NCI-H226 (cell line): ENCODE measurements around the gene ARPC5L.
A peak's percentile ranks its signal among the peaks of the same experiment; 100 is the strongest.
"Not testable (repeated sequence)": the region's sequence is repeated elsewhere in the genome, so short reads cannot be mapped to it uniquely, and the experiment has no call there.

Experiments used
- DNase-seq: peaks from one replicate; pipeline ENCODE4 v3.0.0-alpha.2; 2015

ARPC5L gene

DNA sequence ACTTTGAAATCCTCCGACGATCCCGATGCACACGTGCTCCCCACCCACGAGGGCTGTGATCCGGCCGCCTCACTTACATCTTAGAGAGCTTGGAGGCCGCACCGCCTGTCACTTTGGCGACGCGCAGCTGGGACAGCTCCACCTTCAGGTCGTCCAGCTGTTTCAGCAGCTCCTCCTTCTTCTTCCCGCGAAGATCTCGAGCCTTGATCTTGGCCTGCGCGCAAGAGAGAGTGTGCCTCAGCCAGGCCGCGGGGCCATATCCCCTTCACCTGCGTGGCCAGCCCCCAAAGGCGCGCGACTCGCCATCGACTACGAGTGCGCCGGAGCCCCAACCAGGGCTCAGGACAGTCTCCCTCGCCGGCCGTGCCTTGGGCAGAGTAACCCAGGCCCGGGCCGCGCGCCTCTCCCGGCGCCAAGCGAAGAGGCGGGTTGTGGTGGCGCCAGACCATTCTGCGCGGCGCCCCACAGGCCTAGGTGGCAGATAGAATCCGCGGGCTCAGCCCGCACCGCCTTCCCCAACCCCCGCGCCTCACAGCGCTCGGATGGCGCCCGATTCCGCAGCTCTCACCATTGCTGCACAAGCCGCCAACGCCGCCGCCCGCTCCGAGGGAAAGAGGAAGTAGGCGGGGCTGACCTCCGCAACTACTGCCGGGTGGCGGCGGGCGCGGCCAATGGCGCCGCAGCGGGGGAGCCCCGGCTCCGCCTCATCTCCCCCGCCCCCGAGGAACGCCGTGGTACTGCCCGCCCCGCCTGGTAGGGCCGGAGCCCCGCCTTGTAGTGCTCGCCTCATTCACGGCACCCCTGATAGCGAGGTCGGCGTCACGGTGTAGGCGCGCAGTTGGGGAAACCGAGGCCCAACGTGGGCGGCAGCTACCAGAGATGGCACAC lies at the start of gene ARPC5L, which contains the start of gene RPL35:
ARPC5L (plus strand) TSS at position 789 of the 888 bp plus-strand sequence. CDS start 7,161 bp downstream, outside the sequence.
RPL35 (minus strand) TSS at position 616 of the 888 bp plus-strand sequence; CDS start at position 571, 45 bp downstream.
- peak; percentile 89 for DNase-seq

DNA sequence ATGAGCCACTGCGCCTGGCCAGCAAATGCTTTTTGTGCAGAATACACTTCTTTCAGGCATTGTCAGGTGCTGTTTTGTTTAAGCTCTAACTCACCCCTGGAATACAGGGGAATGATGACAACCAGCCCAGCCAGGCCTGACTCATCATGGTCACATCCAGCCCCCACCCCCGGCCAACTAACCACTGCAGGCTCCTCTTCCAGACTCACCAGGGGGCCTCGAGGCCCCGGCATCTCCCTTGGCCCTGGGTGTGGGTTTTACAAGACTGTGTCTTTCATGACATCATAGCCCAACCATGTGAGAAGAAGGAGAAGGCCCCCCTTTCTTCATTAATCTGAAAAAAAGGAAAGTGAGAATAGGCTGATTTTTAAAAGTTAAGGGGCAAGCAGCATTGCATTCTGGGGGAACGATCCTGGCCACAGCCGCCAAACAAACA lies 49.5 kb upstream of the ARPC5L start:
- peak; percentile 89 for DNase-seq

DNA sequence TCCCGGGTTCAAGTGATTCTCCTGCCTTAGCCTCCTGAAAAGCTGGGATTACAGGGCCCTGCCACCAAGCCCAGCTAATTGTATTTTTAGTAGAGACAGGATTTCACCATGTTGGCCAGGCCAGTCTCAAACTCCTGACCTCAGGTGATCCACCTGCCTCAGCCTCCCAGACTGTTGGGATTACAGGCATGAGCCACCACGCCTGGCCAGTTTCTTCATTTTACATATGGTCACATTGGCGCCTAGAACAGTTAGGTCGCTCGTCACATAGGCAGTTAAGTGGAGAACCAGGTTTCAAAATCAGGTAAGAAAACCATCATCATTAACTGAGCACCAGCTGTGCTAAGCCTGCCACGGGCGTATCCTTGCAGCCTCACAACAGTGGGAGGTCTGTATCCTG lies 48.9 kb upstream of the ARPC5L start:
- no peak for DNase-seq

GRCh38 chr9:124813501-124814163 lies 48.3 kb upstream of the ARPC5L start:
- DNase-seq = no peak

DNA sequence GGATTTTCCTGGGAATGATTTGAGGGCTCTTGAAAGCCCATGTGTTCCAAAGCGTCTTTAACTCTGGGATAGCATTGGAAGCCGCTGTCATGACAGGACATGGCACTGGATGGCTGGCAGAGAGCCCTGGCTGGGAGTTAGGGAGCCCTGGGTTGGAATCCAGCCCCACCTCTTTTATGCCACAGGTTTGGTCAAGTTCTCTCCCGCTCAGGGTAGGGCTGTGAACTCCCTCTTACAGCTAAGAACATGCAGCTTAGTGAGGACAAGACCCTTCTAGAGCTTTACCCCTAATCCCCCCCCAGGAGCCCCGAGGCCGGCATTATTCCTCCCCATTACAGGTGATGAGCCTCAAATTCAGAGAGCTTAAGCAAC lies 47.8 kb upstream of the ARPC5L start:
- DNase-seq = no peak

DNA sequence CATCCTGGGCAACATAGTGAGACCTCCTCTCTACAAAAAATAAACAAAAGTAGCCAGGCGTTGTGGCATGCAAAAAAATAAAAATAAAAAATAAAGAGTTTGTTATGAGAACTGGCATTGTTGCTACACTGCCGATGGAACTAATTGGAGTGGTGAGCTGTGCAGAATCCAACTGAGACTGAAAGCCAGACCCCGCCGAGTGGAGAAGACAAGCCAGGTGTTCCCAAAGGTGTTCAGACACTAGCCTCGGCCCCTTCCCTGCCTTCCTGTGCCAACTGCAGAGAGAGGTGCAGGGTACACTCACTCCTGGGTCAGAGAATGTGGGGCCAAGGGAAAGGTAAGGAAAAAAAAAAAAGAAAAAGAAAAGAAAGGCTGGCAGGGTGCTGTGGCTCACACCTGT lies 46.3 kb upstream of the ARPC5L start:
- DNase-seq = no peak

GRCh38 chr9:124818431-124819281 lies 43.3 kb upstream of the ARPC5L start:
- peak; percentile 72 for DNase-seq

DNA sequence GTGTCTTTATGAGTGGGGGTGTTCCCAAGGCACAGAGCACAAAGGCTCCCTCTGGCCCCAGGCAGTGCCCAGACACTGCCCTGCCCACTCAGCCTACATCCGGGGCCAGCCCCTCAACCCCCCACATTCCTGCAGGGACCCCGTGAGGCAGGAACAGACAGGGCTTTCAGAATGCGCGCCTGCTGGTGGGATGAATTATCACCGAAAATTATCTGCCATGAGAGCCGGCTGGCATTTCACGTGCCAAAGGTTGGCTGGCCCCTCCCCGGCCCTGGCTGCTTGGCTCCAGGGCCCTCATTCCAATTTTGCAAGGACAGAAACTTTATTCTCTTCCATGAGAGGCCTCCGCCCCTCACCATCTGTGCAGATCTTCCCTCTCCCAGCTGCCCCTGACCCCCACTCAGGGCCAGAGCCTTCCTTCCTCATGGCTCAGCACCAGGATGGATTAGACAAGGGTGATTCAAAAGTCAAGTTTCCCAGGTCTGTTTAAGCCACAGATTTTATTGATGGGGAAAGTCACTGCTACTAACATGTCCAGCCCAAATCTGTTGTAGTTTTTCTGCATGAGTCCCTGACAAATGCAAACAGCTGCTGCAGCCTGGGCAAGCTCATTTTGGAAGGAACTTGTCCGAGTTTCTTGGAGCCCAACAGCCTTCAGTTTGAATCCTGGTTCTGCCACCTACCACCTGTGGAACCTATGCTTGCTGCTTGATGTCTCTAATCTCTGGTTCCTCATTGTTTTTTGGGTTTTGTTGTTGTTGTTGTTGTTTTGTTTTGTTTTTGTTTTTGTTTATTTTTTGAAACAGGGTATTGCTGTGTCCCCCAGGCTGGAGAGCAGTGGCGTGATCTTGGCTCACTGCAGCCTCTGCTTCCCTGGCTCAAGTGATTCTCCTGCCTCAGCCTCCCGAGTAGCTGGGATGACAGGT lies 41.0 kb upstream of the ARPC5L start:
- no peak for DNase-seq

GRCh38 chr9:124828489-124829333 lies 33.2 kb upstream of the ARPC5L start:
- no peak for DNase-seq

DNA sequence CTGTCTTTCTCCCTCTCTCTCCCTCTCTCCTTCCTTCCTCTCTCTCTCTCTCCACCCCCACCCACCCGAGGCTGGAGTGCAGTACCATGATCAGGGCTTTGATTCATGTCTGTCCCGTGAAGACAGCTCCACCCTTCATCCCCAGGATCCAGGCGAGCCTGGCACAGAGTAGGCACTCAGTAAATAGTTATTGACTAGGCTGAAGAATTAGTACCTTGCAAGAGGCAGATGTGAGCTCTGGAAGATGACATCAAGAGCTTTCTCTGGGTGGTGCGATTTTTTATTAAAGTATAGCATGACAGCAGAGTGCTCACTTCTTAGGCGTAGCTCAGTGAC lies 32.6 kb upstream of the ARPC5L start:
- no peak for DNase-seq

GRCh38 chr9:124830593-124830992 lies 31.3 kb upstream of the ARPC5L start:
- no peak for DNase-seq

- DNase-seq = no peak
Observed at GRCh38 chr9:124831642-124832364, 30.1 kb upstream of the ARPC5L start.

- DNase-seq = peak; percentile 43
Observed at GRCh38 chr9:124834591-124834990, 27.3 kb upstream of the ARPC5L start.

DNA sequence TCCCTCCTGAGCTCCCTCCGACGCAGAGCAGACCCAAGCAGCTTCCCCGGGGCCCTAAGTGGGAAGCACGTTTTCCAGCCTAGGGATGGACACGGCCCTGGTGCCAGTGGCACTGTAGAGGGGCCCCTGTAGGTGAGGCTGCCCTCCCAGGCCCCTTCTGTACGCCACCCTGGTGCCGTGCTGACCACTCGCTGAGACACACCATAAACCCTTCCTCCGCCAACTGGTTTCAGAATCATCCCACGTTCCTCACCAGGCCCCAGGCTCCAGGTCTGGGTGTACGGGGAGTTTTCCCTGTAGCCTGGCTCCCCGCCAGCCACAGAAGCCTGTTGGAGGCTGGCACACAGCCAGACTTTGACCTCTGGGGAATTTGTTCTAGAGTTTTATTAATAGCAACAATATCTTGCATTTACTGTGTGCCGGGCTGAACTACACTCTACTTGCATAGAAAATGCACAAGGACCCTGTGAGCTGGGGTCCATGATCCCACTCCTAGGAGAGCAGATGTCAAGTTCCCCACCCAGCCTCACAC lies 26.8 kb upstream of the ARPC5L start:
- DNase-seq = peak; percentile 85

DNA sequence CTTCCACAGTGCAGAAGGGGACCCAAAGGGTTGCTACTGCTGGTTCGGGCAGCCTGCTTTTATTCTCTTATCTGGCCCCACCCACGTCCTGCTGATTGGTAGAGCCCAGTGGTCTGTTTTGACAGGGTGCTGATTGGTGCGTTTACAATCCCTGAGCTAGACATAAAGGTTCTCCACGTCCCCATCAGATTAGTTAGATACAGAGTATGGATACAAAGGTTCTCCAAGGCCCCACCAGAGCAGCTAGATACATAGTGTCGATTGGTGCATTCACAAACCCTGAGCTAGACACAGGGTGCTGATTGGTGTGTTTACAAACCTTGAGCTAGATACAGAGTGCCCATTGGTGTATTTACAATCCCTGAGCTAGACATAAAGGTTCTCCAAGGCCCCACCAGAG lies 23.8 kb upstream of the ARPC5L start:
- not testable (repeated sequence) for DNase-seq

GRCh38 chr9:124838567-124839275 lies 23.2 kb upstream of the ARPC5L start:
- not testable (repeated sequence) for DNase-seq

DNA sequence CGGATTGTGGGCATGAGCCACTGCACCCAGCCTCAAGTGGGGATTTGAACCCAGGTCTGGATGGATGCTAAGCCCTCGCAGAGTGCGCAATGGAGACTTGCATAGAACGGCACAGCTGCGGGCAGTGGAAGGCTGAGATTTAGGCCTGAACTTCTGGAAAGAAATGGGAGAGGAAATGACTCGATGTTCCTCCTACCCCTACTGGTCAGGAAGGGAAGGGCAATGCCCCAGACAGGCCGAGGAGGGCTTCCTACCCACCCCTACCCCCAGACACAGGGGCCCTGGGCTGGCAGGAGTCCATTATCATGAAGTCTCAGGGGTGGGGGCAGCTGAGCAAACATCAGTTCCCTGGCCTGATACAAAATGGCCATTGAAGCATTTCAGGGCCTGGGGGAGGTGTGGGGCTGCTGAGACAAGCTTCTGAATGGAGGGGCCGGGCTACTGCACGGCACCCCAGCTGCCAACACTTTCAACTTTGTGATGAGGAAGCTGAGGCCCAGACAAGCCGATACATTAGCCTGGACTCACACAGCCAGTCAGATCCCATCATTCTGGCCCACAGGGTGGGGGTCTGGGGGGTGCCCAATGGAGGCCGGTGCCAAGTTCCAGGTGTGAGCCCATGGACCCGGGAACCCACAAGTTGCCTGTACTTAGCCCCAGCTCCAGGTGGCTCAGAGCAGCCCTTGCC lies 22.2 kb upstream of the ARPC5L start:
- peak; percentile 20 for DNase-seq

- no peak for DNase-seq
Observed at GRCh38 chr9:124840300-124840833, 21.6 kb upstream of the ARPC5L start.
